Activated T-helper 1 cell treated with Interleukin-2 at 50 U/mL for 16 hours (primary cell): ENCODE data around the gene DOHH.

Source experiments
- DNase-seq: peaks from one replicate; pipeline ENCODE4 v3.0.0-alpha.2; 2020; ENCODE audit warnings: low read depth

DOHH gene, protein sequence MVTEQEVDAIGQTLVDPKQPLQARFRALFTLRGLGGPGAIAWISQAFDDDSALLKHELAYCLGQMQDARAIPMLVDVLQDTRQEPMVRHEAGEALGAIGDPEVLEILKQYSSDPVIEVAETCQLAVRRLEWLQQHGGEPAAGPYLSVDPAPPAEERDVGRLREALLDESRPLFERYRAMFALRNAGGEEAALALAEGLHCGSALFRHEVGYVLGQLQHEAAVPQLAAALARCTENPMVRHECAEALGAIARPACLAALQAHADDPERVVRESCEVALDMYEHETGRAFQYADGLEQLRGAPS

DNA sequence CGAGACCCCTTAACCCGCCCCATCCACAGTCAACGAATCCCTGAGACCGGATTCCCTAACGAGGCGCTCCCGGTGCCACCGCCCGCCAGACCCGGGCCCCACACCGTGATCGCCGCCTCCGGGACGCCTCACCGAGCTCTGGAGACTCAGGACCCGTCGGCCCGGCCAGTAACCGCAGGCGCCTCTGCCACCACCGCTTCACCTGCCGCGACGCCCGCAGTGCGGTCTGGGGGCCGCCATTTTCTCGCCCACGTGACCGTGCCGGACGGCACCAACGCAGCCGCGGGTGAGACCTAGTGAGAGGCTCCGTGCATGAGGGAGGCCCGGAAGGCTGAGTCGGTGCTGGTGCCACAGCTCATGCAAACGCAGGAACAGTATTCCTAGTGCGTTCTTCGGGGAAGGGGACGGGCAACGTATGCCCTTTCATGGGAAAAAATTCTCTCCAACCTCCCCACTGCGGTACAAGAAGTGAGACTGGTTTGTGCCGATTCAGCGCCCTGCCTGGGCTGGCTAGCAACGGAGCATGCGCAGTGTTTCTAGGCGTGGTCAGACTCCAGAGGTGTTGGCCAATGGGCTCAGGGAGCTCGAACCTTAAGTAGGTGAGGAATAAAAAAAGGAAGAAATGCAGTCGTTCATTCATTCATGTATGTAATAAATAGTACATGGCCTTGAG lies at the start of gene DOHH:
Gene DOHH (minus strand): TSS at position 246 of the 673 bp plus-strand sequence. CDS start 3,860 bp downstream, outside the sequence.
- peak; percentile 89 for DNase-seq

DNA sequence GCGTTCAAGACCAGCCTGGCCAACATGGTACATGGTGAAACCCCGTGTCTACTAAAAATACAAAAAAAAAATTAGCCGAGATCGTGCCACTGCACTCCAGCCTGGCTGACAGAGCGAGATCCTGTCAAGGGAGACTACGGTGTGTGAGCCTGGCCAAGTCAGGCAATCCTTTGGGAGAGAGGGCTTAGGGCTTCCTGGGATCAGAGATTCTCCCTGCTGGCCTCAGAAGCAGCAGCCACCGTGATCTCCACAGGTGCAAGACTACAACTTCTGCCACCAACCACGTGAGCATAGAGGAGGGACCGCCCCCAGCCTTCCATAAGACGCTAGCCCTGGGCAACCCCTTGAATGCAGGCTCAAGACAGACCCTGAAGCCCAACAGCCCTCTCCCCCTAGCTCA lies 49.3 kb upstream of the DOHH start:
- no peak for DNase-seq

DNA sequence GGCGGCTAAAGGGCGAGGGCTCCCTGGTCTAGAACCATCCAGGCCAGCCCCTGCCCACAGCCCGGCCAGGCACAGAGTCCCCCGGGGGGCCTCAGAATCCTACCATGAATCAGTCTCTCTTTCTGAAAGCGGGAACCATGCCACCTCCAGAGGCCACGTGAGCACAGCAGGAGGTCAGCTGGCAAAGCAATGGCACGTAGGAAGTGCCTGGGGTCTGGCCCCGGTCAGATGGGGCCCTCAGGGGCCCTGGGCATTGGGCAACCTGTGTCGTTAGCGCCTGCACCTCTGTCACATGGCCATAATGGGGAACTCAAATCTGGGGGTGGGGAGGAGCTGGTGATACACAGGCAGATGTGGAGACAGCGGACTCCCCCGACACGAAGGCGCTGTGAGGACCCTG lies 48.1 kb upstream of the DOHH start:
- no peak for DNase-seq

DNA sequence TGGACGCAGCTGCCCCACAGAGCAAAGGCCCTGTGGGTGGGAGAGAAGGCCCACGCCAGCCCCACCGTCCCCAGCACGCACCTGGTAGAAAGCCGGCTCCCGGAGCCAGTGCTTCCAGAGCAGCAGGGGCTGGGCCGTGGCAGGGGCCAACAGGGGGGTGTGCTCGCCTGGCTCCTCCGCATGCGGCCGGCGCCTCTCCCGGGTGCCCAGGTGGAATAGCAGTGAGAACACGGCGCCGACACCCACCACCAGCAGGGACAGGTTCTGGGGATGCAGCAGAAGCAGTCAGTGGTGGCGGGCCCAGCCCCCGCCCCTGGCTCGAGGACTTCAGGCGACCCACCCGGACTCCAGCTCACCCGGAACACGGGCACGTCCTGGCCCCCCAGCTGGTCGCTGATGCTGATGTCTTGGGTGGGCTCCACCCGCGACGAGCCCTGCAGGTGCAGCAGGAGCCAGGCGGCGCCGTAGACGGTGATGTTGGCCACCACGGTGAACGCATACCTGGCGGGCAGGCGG lies 47.4 kb upstream of the DOHH start:
- DNase-seq: no peak

DNA sequence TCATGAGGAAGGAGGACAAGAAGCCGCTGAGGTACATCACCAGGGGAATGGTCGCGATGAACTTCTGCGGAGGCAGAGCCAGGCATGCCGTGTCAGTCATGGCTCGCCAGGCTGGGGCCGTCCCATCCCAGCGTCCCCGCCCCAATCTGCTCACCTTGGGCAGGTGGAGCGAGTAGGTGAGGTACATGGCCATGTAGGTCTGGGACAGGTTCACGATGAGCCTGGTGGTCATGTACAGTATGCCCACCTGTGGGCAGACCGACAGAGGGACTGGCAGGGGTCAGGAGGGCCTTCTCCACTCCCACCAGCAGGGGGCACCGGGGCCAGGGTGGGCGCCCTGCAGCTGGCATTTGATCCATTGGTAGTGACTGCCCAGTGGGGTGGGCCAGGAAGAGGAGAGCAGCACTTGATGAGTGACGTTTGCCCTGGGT lies 46.8 kb upstream of the DOHH start:
- no peak for DNase-seq

DNA sequence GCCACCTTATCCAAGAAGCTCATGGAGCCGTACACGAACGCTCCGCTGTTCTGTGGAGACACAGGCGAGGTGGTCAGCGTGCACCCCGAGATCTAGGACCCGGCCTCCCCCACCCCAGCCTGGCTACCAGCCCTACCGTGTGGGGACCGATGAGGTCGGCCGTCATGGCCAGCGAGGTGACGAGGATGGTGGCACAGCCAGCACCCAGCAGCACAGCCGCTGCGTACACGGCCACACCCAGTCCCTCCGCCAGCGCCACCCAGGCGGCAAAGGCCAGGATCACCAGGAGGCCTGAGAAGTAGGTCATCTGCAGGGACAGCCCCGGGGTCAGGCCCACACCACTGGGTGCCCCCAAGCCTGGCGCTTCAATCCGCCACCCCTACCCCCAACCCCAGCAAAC lies 45.6 kb upstream of the DOHH start:
- DNase-seq: no peak

DNA sequence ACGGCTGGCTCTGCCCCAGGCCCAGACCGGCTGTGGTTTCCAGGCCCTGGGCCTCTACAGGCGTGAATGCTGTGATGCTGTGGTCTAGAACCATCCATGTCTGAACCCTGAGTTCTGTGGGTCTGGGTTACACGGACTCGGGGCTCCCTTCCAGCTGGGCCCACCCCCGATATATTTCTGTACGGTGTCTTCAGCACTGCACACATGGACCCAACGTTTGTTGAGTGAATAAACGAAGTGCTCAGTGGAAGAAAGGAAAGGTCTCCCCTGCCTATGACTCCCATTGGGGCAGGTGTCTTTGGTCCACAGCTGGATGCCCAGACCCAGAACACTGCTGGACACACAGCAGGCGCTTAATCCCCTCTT lies 45.2 kb upstream of the DOHH start:
- no peak for DNase-seq

DNA sequence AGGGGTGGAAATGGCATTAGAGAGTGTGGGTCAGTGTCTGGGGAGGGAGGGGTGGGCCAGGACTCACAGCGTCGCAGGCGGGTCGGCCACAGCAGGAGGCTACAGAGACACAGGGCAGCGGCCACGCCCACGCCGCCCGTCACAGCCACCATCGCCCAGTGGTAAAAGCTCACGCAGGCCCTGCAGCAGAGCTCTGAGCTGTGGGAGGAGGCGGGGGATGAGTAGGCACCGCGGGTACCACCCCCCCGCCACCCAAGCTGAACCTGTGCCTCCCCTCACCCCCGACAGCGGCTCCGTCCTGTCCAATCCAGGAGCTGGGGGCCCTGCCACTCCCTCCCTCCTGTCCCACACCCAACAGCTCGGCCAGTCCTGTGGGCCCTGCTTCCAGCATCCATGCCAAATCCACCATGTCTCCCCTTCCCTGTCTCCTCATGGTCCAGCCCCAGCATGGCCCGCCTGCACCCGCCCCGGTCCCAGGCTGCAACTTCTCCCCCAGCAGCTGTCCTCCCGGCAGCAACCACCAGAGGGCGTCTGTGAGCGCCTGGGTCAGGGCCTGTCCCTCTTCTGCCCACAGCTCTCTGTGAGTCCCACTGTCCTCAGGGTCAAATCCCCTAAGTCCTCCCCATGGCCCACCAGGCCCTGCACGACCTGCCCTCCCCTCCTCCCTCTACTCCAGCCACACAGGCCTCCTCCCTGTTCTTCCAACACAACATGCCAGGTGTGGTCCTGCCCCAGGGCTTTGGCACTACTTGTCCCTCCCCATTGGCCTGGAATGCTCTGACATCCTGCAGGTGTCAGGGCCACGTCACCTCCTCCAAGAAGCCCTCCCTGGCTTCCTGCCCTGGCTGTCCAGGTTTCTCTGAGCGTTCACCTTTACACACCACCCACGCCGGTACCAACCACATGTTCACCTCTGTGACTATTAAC lies 44.5 kb upstream of the DOHH start:
- peak; percentile 63 for DNase-seq

DNA sequence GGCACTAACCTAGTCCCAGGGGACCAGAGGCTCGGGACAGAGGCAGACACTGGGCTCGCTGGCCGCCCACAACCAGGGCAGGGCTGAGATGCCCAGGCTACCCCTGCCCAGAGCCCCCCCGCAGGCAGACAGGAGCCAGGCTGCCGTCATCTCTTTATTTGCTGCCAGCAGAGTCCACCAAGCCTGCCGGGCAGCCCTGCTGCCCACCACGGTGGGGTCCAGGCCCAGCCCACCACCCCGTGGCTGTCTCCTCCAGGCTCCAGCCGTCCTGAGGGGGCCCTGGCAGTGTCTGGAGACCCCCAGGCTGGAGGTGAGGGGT lies 43.5 kb upstream of the DOHH start:
- DNase-seq: no peak

DNA sequence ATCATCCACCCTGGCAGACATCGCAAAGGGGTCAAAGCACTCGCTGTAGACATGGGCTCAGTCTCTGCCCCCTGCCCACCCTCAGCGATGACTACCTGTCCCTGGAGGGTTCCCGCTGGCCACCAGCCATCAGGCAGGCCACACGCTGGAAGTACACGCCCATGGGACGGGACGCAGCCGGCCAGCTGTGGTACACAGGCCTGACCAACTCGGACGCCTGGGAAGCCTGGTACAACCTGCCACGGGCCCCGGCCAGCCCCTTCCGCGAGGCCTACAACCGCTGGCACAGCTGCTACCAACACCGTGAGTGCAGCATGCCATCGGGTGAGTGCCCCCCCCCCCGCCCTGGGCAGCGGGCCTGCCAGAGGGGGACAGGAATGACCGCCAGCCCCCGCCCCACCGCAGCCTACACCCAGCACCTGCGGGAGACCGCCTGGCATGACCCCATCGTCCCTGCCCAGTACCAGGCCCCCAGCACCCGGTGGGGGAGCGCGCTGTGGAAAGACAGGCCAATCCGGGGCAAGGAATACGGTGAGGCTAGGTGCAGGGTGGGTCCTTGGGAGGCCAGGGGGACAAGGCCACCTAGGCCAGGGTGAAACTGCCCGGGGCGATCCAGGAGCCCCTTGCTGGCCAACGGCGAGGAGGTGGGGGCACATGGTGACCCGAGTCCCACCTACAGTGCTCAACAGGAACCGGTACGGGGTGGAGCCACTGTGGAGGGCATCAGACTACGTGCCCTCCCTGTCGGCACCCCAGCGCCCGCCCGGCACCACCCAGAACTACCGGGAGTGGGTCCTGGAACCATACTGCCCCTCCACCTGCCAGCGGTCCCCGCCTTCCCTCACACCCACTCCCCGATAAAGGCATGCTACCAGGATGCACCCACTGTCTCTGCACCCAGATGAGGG lies 42.9 kb upstream of the DOHH start:
- DNase-seq: no peak

DNA sequence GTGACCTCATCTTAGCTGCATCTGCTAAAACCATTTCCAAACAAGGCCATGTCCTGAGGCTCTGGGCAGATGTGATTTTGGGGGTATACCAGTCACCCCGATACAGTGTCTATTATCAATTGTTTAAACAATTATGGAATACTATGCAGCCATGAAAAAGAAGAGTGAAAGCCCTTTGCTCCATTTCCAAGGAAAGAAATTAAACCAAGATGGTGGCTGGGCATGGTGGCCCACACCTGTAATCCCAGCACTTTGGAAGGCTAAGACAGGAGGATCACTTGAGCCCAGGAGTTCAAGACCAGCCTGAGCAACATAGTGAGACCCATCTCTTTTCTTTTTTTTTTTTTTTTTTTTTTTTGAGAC lies 39.3 kb upstream of the DOHH start:
- no peak for DNase-seq

DNA sequence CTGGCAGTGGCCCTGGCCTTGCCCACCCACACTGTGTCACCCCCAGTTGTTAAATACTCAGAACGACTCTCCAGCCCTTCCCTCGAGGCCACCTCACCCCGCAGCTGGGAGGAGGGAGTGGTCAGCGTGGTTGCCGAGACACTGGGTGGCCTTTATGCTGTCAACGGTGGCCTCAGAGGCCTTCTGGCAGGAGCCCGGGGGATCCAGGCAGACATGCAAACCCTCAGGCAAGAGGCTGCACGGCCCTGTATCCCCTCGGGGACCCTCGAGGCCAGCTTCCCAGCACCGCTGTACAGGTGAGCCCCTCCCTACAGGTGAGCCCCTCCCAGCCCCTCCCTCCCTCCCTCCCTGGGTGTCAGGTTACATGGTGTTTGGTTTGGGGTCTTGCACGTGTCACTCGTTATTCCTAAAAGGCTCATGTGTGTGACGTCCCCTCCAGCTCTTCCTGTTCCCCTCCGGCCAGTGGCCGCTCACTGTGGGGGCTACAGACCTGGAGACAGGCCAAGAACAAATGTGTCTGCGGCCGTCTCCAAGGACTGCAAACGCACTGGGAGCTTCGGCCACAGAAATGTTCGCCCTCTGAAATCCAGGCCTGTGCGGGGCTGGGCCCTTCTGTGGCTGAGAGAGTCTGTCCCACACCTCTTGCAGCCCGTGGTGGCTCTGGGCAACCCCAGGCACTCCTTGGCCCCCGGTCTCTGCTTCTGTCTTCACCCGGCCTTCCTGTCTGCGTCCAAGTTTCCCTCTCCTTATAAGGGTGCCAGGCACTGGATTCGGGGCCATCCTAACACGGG lies 38.7 kb upstream of the DOHH start, which contains the start of gene TEKTIP1:
Gene TEKTIP1 (plus strand): TSS at position 210 of the 791 bp plus-strand sequence. CDS start 4 bp downstream, at position 214.
- DNase-seq: no peak

DNA sequence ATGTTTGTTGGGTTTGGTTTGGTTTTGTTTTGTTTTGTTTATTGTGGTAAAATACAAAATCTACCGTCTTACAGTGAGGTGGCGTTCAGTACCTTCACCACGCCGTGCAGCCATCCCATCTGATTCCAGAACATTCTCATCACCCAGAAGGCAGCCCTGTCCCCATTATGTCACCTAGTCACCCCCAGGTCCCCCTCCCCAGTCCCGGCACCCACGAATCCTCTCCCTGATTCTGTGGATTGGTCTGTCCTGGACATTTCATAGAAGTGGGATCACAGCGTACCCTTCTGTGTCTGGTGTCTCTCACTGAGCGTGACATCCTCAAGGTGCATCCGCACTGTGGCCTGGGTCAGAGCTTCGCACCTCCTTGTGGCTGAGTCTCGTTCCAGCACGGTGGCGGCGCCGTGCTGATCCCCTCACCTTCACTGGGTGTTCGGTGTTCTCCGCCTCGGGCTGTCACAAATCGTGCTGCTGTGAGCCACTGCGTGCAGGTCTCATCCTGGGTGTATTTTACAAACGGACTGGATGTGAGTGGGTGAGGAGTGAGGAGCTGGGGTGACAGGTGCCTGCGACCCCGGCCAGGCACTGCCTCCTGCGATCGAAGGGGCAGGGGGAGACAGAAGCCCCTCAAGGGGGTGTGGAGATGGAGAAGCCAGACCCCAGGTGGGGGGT lies 37.9 kb upstream of the DOHH start:
- no peak for DNase-seq

DNA sequence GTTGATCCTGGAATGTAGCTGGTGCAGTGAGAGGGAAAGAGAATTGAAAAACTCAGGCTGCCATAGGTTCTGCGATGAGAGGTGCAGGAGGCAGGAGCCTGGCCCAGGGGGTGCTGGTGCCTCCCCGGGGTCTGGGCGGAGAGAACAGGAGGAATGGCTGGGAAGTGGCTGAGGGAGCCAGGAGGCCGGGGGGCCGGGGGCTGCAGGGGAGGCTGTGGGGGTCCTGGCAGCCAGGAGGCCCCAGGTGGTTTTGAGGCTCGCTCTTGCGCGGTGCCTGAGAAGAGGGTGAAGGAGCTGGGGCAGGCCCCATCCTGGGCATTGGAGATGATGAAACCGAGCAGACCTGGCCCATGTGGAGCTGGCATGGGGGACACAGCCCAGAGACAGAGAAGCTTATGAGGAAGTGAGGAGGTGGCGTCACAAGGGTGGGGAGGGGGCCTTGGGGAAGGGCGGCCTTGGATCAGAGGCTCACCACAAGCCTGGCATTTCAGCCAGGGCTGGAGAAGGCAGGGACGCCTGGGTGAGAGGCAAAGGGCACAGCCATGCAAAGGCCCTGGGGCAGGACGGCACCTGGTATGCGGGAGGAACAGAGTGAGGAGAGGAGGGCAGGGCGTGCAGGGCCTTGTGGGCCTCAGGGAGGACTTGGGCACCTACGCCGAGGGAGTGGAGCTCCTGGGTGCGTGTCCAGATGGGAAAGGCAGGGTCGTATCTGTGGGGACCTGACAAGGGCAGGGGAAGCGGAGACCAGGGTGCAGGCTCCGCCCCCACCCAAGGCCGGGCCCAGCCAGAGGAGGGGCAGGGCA lies 37.2 kb upstream of the DOHH start:
- DNase-seq: no peak

DNA sequence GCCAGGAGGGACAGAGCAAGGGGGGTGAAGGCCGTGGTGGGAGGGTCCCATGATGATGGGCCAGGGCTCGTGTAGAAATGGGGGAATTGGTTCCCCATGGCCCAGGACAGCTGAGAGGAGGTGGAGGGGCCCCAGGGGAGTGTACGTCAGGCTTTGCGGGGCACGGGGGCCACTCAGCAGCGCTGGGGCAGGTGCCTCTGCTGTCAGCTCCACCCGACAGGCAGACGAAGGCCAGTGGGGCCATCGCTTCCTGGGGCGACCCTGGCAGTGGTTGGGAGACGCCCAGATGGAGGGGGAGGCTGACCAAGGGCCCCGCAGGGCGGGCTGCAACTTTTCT lies 36.6 kb upstream of the DOHH start:
- DNase-seq: no peak

DNA sequence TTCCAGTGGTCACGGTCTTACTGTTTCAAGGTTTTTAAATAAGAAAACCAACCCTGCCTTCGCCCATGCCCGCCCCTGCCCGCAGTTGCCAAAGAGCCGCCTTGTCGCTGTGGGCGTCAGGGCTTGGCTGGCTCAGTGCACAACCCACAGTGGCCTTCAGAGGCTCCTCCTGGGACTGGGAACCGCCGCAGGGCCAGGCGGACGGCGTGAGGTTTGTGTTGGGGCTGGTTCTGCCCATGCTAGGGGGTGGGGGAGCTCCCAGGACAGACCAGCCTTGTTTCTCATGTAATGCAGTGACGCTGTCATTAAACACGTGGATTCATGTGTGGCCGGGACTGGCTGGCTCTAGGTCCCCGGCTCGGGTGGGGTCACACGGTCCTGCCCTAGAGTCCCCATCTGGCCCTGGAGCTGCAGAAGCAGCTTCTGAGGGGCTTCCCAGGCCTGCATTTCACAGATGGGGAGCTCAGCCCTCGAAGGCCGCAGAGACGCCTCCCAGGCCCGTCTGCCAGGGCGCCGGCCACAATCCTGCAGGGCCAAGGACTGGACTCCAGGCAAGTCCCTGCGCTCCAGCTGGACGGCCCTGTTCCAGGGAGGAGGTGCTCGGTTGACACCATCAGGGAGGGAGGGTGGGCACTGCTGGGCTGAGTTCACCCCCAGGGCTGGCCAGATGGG lies 36.1 kb upstream of the DOHH start:
- DNase-seq: no peak

DNA sequence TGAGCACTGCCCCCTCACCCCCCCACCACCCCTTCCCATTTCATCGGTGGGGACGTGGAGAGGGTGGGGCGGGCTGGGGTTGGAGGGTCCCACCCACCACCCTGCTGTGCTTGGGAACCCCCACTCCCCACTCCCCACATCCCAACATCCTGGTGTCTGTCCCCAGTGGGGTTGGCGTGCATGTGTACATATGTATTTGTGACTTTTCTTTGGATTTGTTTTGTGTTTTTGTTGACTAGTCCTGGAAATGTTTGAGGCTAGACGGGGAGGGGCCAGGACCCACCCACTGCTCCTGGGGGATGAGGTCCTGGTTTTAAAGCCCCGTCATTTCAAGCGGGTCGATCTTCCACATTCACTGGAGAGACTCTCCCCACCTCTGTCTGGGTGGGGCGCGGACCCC lies 35.5 kb upstream of the DOHH start:
- DNase-seq: no peak

DNA sequence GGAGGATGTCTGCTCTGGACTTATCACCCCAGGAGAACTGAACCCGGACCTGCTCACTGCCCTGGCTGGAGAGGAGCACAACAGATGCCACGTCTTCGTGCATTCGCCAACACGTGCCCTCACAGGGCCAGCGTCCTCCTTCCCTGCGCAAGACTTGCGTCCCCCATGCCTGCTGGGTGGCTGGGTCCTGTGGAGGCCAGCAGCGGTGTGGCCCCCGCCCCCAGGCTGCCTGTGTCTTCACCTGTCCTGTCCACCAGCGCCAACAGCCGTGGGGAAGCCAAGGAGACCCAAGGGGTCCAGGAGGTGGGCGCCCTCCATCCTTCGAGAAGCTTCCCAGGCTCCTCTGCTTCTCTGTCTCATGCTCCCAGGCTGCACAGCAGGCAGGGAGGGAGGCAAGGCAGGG lies 35.1 kb upstream of the DOHH start:
- no peak for DNase-seq

DNA sequence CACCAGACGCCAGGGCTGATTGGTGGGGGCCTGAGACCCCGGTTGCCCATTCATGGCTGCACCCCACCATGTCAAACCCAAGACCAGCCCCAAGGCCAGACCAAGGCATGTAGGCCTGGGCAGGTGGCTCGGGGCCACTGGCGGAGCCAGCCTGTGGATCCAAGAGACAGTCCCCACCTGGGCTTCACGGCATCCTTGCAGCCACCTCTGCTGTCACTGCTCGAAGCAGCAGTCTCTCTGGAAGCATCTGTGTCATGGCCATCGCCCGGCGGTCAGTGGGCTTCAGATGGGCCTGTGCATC lies 34.7 kb upstream of the DOHH start:
- DNase-seq: no peak
